Endothelial cell of umbilical vein (primary cell): ENCODE results near the gene TMEM54. TPM values are rescaled to one million over a fixed set of nuclear protein-coding genes. Genes with fewer than 3 reads are reported as not detected.

ENCODE experiments used
- BruUV-seq: library from RNA; stranded (reverse); fragments of 400-500 nt; replicated peaks from 2 replicates; lab custom pipeline; 2021; lab: Mats Ljungman, UMichigan
- CTCF ChIA-PET: fragments of 300-600, 350-600 bp; sonication (Branson Sonifier 250); formaldehyde crosslinking; loops from one replicate; lab custom pipeline; 2021; ENCODE audit warnings: antibody characterized with exemption, inconsistent platforms; lab: Charles Lee
- POLR2A ChIA-PET: fragments of 300-600, 350-600 bp; sonication (Branson Sonifier 250); formaldehyde crosslinking; loops from one replicate; lab custom pipeline; 2021; ENCODE audit warnings: antibody characterized with exemption, inconsistent platforms; lab: Charles Lee
- DNase-seq: peaks from one replicate; pipeline ENCODE4 v3.0.0-alpha.2; 2011; ENCODE audit warnings: low read depth, low spot score
- FAIRE-seq: peaks from 2 replicates; lab custom pipeline; 2011; peaks lifted over from hg19 to GRCh38; lab: Jason Lieb, UNC
- H2AFZ ChIP-seq: 2 replicates; pipeline ENCODE4 v1.6.0; 2012; ENCODE audit warnings: low read depth, low read length, control low read depth, inconsistent platforms
- H3K27ac ChIP-seq: 2 replicates; pipeline ENCODE4 v1.5.1; 2011; ENCODE audit warnings: low read depth, mild to moderate bottlenecking, control low read depth, low read length, moderate library complexity; ENCODE audit not compliant: insufficient read depth
- H3K27me3 ChIP-seq, 2 experiments: 2 replicates each; pipeline versions ENCODE4 v1.6.0 to v1.6.1; 2011; ENCODE audit warnings: low read length in 2 of 2, mixed read lengths in 1 of 2; ENCODE audit not compliant: control insufficient read depth in 2 of 2, insufficient read depth in 2 of 2
- H3K36me3 ChIP-seq, 2 experiments: 2 replicates in 1 of 2; 3 replicates in 1 of 2; pipeline ENCODE4 v1.5.1; 2011; ENCODE audit warnings: low read length in 2 of 2, mild to moderate bottlenecking in 1 of 2, moderate library complexity in 1 of 2; ENCODE audit not compliant: control insufficient read depth in 2 of 2, insufficient read depth in 2 of 2; ENCODE audit errors: extremely low read depth in 1 of 2
- H3K4me1 ChIP-seq: 3 replicates; pipeline ENCODE4 v1.5.1; 2011; ENCODE audit warnings: mild to moderate bottlenecking, low read length; ENCODE audit not compliant: control insufficient read depth, insufficient read depth; ENCODE audit errors: extremely low read depth
- H3K4me2 ChIP-seq: 2 replicates; pipeline ENCODE4 v1.6.1; 2011; ENCODE audit warnings: low read length, control low read depth, mixed read lengths; ENCODE audit not compliant: insufficient read depth
- H3K4me3 ChIP-seq, 3 experiments: fragments of 200-600 bp in 1 of 3; sonication (generic), shearing (Covaris generic) in 1 of 3; replicated peaks in 1 of 3; 2 replicates each; pipeline ENCODE4 v1.5.1; 2011 to 2016; ENCODE audit warnings: control low read depth in 3 of 3, low read length in 3 of 3, mild to moderate bottlenecking in 2 of 3, inconsistent platforms in 1 of 3, low read depth in 1 of 3, moderate library complexity in 1 of 3; ENCODE audit not compliant: insufficient read depth in 1 of 3
- H3K79me2 ChIP-seq: 2 replicates; pipeline ENCODE4 v1.6.0; 2012; ENCODE audit warnings: low read length, inconsistent platforms; ENCODE audit not compliant: control insufficient read depth, insufficient read depth
- H3K9ac ChIP-seq: replicated peaks from 2 replicates; pipeline ENCODE3; 2011; ENCODE audit warnings: low read length, control low read depth; ENCODE audit not compliant: insufficient read depth; ENCODE audit errors: extremely low read depth
- H3K9me1 ChIP-seq: replicated peaks from 3 replicates; pipeline ENCODE4 v1.6.0; 2011; ENCODE audit warnings: mild to moderate bottlenecking, low read length; ENCODE audit not compliant: control insufficient read depth, insufficient read depth; ENCODE audit errors: extremely low read depth
- H3K9me3 ChIP-seq: replicated peaks from 2 replicates; pipeline ENCODE4 v1.5.1; 2012; ENCODE audit warnings: low read length, inconsistent platforms; ENCODE audit not compliant: control insufficient read depth, insufficient read depth
- H4K20me1 ChIP-seq: replicated peaks from 2 replicates; pipeline ENCODE3; 2011; ENCODE audit warnings: mild to moderate bottlenecking, low read length; ENCODE audit not compliant: control insufficient read depth, insufficient read depth; ENCODE audit errors: extremely low read depth
- EZH2 ChIP-seq: IDR thresholded peaks from 2 replicates; pipeline ENCODE4 v1.6.1; 2012; ENCODE audit warnings: borderline replicate concordance, low read depth, mild to moderate bottlenecking, moderate library complexity, low read length, inconsistent platforms; ENCODE audit not compliant: severe bottlenecking
- FOS ChIP-seq: IDR thresholded peaks from 2 replicates; pipeline ENCODE4 v1.6.1; 2011; ENCODE audit warnings: mild to moderate bottlenecking, low read length, moderate library complexity, borderline replicate concordance; ENCODE audit not compliant: insufficient read depth
- GATA2 ChIP-seq: IDR thresholded peaks from 2 replicates; pipeline ENCODE4 v1.7.0; 2011; ENCODE audit warnings: low read depth, mild to moderate bottlenecking, moderate library complexity, mixed read lengths, low read length; ENCODE audit not compliant: insufficient read length, insufficient read depth
- JUN ChIP-seq: IDR thresholded peaks from 2 replicates; pipeline ENCODE4 v1.6.1; 2011; ENCODE audit warnings: borderline replicate concordance, low read depth; ENCODE audit not compliant: insufficient read length, insufficient read depth
- MYC ChIP-seq: IDR thresholded peaks from one replicate; pipeline ENCODE4 v1.6.1; 2011; ENCODE audit warnings: mild to moderate bottlenecking, low read depth, low read length
- POLR2A ChIP-seq: IDR thresholded peaks from 2 replicates; pipeline ENCODE4 v1.6.1; 2012; ENCODE audit warnings: low read depth, mild to moderate bottlenecking, control low read depth, low read length
- POLR2AphosphoS5 ChIP-seq: IDR thresholded peaks from 2 replicates; pipeline ENCODE4 v1.6.1; 2012; ENCODE audit warnings: low read depth, mild to moderate bottlenecking, control low read depth, low read length, moderate library complexity; ENCODE audit not compliant: insufficient read depth
- dilution Hi-C: fragments of 300-500 bp; cut with MboI; formaldehyde crosslinking; loops from one replicate; pipeline ENCODE4 v1.15.0; 2019; ENCODE audit warnings: low sequenced_read_pairs; ENCODE audit not compliant: extremely low pct_ligation_motif_present
- intact Hi-C: fragments of 100-400 bp; cut with micrococcal nuclease; formaldehyde crosslinking; loops from one replicate; pipeline ENCODE4 v1.10.0; 2022
- polyA plus RNA-seq, 4 experiments: library from polyadenylated mRNA; depleted of rRNA in 3 of 4; stranded (reverse) in 3 of 4; unstranded in 1 of 4; fragments of >200 nt; gene quantifications; 2 replicates each; pipeline versions ENCODE4 v1.2.1 to v1.2.3, GENCODE V29; 2011 to 2012; ENCODE audit warnings: missing spikeins in 1 of 4
- total RNA-seq: library from RNA; stranded (reverse); gene quantifications from 2 replicates; pipeline ENCODE4 v1.2.3, GENCODE V29; 2021
- TF ChIP-seq, protein P1 (sequence below), 2 donors: IDR thresholded peaks; 1 replicate in 1 of 2; 2 replicates in 1 of 2; pipeline ENCODE4 v1.5.1; 2011; ENCODE audit warnings: low read length in 2 of 2, mild to moderate bottlenecking in 2 of 2, moderate library complexity in 2 of 2, control low read depth in 1 of 2, inconsistent platforms in 1 of 2, low read depth in 1 of 2; ENCODE audit not compliant: insufficient read depth in 1 of 2; ENCODE audit errors: extremely low read depth in 1 of 2
- TF ChIP-seq, protein P2 (sequence below): IDR thresholded peaks from 2 replicates; pipeline ENCODE4 v1.6.1; 2011; ENCODE audit not compliant: insufficient read depth, insufficient read length

TMEM54 gene
- total and polyA plus RNA-seq, 2 donors (not counting 3 experiments of a cell fraction or from before 2014, with no cell fraction given): 23.6 to 77.2 TPM

DNA sequence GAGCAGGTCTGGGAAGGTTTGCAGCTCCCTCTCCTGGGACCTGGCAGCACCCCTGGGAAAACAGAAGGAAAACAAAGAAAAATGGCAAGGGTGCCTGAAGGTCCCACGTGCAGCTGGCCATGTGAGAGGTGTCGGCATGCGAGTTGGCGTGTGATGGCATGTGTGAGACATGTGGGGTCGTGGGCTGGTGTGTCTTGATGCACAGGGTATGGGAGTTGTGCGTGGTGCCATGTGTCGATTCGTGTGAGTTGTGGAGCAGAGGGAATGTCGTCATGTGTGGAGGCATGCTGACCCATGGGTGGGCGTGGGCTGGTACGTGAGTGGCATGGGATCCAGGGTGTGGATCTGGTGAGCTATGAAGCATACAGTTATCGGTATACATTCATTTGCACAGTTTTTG is 13.6 kb downstream of the TMEM54 start:
- FAIRE-seq: no peak

More for the DNA sequence above, 13.6 kb downstream of the TMEM54 start:
- intact Hi-C loops (no loop called here), dilution Hi-C loops (no loop called here)
- H2AFZ ChIP-seq: no peak overlapping the region
- DNase-seq: no peak
- H3K27me3 ChIP-seq: peaks cover 27 to 30% of the 10 kb centered on the region in 2 experiments
- no TSS peak for BruUV-seq
- no peak overlapping the region for H3K9ac ChIP-seq
- H3K27ac ChIP-seq: no peak overlapping the region
- ChIA-PET POLR2A (no interaction called here), CTCF (interaction anchor here (0.8 to 3.3 kb wide), 5 partner anchors 9 to 175 kb away, joined by 3 to 20 read pairs (median 3); no protein-coding TSS in a partner anchor)
- no peaks in the 10 kb centered on the region for H4K20me1 ChIP-seq
- H3K9me3 ChIP-seq: no peaks in the 10 kb centered on the region
- no peak overlapping the region for H3K4me3 ChIP-seq
- no peaks in the 10 kb centered on the region for H3K79me2 ChIP-seq
- no peaks in the 10 kb centered on the region for H3K4me1 ChIP-seq
- H3K4me2 ChIP-seq: no peak overlapping the region
- TF ChIP-seq JUN (no peak), POLR2AphosphoS5 (no peak), FOS (no peak), POLR2A (no peak), EZH2 (no peak), GATA2 (no peak), MYC (no peak)
- TF ChIP-seq, protein P1, sequence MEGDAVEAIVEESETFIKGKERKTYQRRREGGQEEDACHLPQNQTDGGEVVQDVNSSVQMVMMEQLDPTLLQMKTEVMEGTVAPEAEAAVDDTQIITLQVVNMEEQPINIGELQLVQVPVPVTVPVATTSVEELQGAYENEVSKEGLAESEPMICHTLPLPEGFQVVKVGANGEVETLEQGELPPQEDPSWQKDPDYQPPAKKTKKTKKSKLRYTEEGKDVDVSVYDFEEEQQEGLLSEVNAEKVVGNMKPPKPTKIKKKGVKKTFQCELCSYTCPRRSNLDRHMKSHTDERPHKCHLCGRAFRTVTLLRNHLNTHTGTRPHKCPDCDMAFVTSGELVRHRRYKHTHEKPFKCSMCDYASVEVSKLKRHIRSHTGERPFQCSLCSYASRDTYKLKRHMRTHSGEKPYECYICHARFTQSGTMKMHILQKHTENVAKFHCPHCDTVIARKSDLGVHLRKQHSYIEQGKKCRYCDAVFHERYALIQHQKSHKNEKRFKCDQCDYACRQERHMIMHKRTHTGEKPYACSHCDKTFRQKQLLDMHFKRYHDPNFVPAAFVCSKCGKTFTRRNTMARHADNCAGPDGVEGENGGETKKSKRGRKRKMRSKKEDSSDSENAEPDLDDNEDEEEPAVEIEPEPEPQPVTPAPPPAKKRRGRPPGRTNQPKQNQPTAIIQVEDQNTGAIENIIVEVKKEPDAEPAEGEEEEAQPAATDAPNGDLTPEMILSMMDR (IDR thresholded peaks at IDR 0.05; ENCODE audit: extremely low read depth in 1 of 2, insufficient read depth in 1 of 2, low read depth in 1 of 2, low read length in 2 of 2): no peak
- TF ChIP-seq, protein P2, sequence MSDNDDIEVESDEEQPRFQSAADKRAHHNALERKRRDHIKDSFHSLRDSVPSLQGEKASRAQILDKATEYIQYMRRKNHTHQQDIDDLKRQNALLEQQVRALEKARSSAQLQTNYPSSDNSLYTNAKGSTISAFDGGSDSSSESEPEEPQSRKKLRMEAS: no peak
- H3K9me1 ChIP-seq: no peaks in the 10 kb centered on the region
- H3K36me3 ChIP-seq: no peaks in the 10 kb centered on the region
